HepG2 (cell line): ENCODE data around the gene STIP1. TPM values are rescaled to one million over a fixed set of nuclear protein-coding genes. Genes with fewer than 3 reads are reported as not detected.

Source experiments
- ELF4 ChIP-seq: sonication (generic); formaldehyde crosslinking; IDR thresholded peaks from 2 replicates; pipeline ENCODE4 v1.5.0; 2020; ENCODE audit warnings: missing genetic modification reagents, mild to moderate bottlenecking, moderate library complexity, borderline replicate concordance
- FOXK2 ChIP-seq: fragments of 450-650 bp; IDR thresholded peaks from 2 replicates; pipeline ENCODE4 v1.6.1; 2016
- NR2F1 ChIP-seq, 2 experiments: fragments of 450-650 bp in 1 of 2; formaldehyde crosslinking in 1 of 2; IDR thresholded peaks; 2 replicates each; pipeline versions ENCODE4 v1.5.0 to v1.6.1; 2016 to 2020; ENCODE audit warnings: mild to moderate bottlenecking in 1 of 2, missing compliant biosample characterization in 1 of 2, missing genetic modification reagents in 1 of 2, moderate library complexity in 1 of 2
- PHF21A ChIP-seq: sonication (generic); formaldehyde crosslinking; IDR thresholded peaks from 2 replicates; pipeline ENCODE4 v1.5.0; 2020; ENCODE audit warnings: mild to moderate bottlenecking, missing genetic modification reagents
- RNF2 ChIP-seq: fragments of 450-650 bp; conservative IDR thresholded peaks from 2 replicates; pipeline ENCODE4 v1.6.1; 2016; ENCODE audit warnings: low read depth
- SP4 ChIP-seq: sonication (generic); formaldehyde crosslinking; IDR thresholded peaks from 2 replicates; pipeline ENCODE4 v1.8.1; 2023; ENCODE audit warnings: mild to moderate bottlenecking, missing genetic modification reagents
- SRF ChIP-seq: IDR thresholded peaks from 2 replicates; pipeline ENCODE4 v1.6.1; 2011; ENCODE audit warnings: mild to moderate bottlenecking, low read depth, low read length, moderate library complexity
- TBP ChIP-seq: sonication (generic); formaldehyde crosslinking; IDR thresholded peaks from 2 replicates; pipeline ENCODE4 v1.5.0; 2020; ENCODE audit warnings: missing genetic modification reagents
- TCF12 ChIP-seq, 2 experiments: fragments of 450-650 bp in 1 of 2; sonication (generic) in 1 of 2; formaldehyde crosslinking in 1 of 2; IDR thresholded peaks; 2 replicates each; pipeline versions ENCODE4 v1.6.1 to v1.8.0; 2017 to 2022; ENCODE audit warnings: antibody characterized with exemption in 1 of 2, mild to moderate bottlenecking in 1 of 2, missing genetic modification reagents in 1 of 2, moderate library complexity in 1 of 2
- ZBTB1 ChIP-seq: sonication (generic); formaldehyde crosslinking; IDR thresholded peaks from 2 replicates; pipeline ENCODE4 v1.4.0; 2020; ENCODE audit warnings: missing genetic modification reagents, borderline replicate concordance
- ZFP1 ChIP-seq: IDR thresholded peaks from 2 replicates; pipeline ENCODE4 v1.6.1; 2016
- ZFP36 ChIP-seq: fragments of 150-350 bp; IDR thresholded peaks from 2 replicates; pipeline ENCODE4 v1.6.1; 2018; ENCODE audit warnings: borderline replicate concordance, low read length, low read depth; ENCODE audit not compliant: partially characterized antibody
- ZNF841 ChIP-seq: sonication (generic); formaldehyde crosslinking; IDR thresholded peaks from 2 replicates; pipeline ENCODE4 v1.8.1; 2023; ENCODE audit warnings: missing genetic modification reagents, borderline replicate concordance
- ZZZ3 ChIP-seq: sonication (generic); formaldehyde crosslinking; IDR thresholded peaks from 2 replicates; pipeline ENCODE4 v1.4.0; 2020; ENCODE audit warnings: missing genetic modification reagents, mild to moderate bottlenecking, borderline replicate concordance
- polyA plus RNA-seq, 8 experiments: library from polyadenylated mRNA; depleted of rRNA in 3 of 8; stranded (reverse) in 7 of 8; unstranded in 1 of 8; fragments of >200 nt; fragmentation: Illumina TruSeq in 4 of 8; extraction: Trizol in 4 of 8; gene quantifications; 2 replicates each; pipeline versions ENCODE4 v1.2.1 to v1.2.3, GENCODE V29; 2011 to 2016; ENCODE audit warnings: low read depth in 4 of 8, missing spikeins in 1 of 8, mixed read lengths in 1 of 8; ENCODE audit not compliant: insufficient read depth in 1 of 8
- total RNA-seq, 5 experiments: library from RNA; depleted of rRNA; stranded (reverse); fragments of >200 nt; fragmentation: Illumina TruSeq; extraction: Trizol; gene quantifications; 2 replicates each; pipeline ENCODE4 v1.2.3, GENCODE V29; 2016; ENCODE audit warnings: low read depth in 1 of 5
- TF ChIP-seq, protein P1 (sequence below): sonication (generic); formaldehyde crosslinking; IDR thresholded peaks from 2 replicates; pipeline ENCODE4 v1.5.1; 2020; ENCODE audit warnings: missing genetic modification reagents, mild to moderate bottlenecking, borderline replicate concordance
- TF ChIP-seq, protein P2 (sequence below): sonication (generic); formaldehyde crosslinking; IDR thresholded peaks from 2 replicates; pipeline ENCODE4 v1.4.0; 2020; ENCODE audit warnings: mild to moderate bottlenecking, missing genetic modification reagents
- TF ChIP-seq, protein P3 (sequence below): IDR thresholded peaks from 2 replicates; pipeline ENCODE4 v1.6.1; 2016; ENCODE audit warnings: low read depth
- TF ChIP-seq, protein P4 (sequence below): sonication (generic); formaldehyde crosslinking; IDR thresholded peaks from 2 replicates; pipeline ENCODE4 v1.5.0; 2020; ENCODE audit warnings: missing genetic modification reagents

STIP1 gene
- total and polyA plus RNA-seq, 2 of the 13 experiments (the other 11 are each of a cell fraction or from before 2014, with no cell fraction given), result 81.1 to 217 TPM

DNA sequence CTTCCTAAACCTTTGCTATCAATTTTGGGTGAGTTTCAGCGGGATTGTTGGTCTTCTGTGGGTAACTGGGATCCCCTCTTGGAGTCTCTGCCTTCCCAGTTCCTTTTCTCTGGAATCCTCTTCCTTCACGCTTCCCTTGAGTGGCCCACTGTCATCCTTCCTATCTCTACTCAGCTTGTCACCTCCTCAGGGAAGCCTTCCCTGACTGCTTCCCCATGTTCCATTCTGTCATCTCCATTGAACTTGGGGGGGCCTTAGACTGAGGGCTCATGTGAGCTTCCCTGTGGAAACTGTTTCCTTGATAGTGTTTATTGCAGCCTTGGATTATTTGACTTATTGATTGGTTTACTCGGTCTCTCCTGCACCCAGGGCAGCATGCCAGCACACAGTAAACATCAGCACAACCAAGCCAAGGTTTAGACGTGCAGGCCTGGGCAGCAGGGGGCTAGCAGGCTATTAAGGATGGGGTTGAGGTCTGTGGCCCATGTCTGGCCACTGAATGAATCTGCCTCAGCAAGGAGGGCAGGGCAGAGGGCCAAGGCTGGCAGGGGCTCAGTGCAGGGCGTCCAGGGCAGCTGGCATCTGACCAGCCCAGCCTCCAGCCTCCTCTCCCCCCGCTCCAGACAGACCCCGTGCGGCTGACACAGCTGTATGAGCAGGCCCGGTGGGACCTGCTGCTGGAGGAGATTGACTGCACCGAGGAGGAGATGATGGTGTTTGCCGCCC is 32.8 kb downstream of the STIP1 start (continued):
- TF ChIP-seq NR2F1 (CRISPR knock-in tag; IDR thresholded peaks at IDR 0.05) (no peak), ZFP1 (CRISPR knock-in tag) (no peak), ELF4 (no peak), SP4 (CRISPR knock-in tag) (no peak), SRF (no peak), ZNF841 (CRISPR knock-in tag) (no peak), ZFP36 (peak; percentile 90), ZBTB1 (CRISPR knock-in tag) (no peak), FOXK2 (no peak), TBP (CRISPR knock-in tag) (no peak), RNF2 (no peak), TCF12 (IDR thresholded peaks at IDR 0.05) (no peak), TCF12 (CRISPR knock-in tag; IDR thresholded peaks at IDR 0.05) (no peak), PHF21A (CRISPR knock-in tag) (no peak), ZZZ3 (CRISPR knock-in tag) (no peak)
- TF ChIP-seq, protein P1, sequence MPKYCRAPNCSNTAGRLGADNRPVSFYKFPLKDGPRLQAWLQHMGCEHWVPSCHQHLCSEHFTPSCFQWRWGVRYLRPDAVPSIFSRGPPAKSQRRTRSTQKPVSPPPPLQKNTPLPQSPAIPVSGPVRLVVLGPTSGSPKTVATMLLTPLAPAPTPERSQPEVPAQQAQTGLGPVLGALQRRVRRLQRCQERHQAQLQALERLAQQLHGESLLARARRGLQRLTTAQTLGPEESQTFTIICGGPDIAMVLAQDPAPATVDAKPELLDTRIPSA (CRISPR knock-in tag), result no peak
- TF ChIP-seq, protein P2, sequence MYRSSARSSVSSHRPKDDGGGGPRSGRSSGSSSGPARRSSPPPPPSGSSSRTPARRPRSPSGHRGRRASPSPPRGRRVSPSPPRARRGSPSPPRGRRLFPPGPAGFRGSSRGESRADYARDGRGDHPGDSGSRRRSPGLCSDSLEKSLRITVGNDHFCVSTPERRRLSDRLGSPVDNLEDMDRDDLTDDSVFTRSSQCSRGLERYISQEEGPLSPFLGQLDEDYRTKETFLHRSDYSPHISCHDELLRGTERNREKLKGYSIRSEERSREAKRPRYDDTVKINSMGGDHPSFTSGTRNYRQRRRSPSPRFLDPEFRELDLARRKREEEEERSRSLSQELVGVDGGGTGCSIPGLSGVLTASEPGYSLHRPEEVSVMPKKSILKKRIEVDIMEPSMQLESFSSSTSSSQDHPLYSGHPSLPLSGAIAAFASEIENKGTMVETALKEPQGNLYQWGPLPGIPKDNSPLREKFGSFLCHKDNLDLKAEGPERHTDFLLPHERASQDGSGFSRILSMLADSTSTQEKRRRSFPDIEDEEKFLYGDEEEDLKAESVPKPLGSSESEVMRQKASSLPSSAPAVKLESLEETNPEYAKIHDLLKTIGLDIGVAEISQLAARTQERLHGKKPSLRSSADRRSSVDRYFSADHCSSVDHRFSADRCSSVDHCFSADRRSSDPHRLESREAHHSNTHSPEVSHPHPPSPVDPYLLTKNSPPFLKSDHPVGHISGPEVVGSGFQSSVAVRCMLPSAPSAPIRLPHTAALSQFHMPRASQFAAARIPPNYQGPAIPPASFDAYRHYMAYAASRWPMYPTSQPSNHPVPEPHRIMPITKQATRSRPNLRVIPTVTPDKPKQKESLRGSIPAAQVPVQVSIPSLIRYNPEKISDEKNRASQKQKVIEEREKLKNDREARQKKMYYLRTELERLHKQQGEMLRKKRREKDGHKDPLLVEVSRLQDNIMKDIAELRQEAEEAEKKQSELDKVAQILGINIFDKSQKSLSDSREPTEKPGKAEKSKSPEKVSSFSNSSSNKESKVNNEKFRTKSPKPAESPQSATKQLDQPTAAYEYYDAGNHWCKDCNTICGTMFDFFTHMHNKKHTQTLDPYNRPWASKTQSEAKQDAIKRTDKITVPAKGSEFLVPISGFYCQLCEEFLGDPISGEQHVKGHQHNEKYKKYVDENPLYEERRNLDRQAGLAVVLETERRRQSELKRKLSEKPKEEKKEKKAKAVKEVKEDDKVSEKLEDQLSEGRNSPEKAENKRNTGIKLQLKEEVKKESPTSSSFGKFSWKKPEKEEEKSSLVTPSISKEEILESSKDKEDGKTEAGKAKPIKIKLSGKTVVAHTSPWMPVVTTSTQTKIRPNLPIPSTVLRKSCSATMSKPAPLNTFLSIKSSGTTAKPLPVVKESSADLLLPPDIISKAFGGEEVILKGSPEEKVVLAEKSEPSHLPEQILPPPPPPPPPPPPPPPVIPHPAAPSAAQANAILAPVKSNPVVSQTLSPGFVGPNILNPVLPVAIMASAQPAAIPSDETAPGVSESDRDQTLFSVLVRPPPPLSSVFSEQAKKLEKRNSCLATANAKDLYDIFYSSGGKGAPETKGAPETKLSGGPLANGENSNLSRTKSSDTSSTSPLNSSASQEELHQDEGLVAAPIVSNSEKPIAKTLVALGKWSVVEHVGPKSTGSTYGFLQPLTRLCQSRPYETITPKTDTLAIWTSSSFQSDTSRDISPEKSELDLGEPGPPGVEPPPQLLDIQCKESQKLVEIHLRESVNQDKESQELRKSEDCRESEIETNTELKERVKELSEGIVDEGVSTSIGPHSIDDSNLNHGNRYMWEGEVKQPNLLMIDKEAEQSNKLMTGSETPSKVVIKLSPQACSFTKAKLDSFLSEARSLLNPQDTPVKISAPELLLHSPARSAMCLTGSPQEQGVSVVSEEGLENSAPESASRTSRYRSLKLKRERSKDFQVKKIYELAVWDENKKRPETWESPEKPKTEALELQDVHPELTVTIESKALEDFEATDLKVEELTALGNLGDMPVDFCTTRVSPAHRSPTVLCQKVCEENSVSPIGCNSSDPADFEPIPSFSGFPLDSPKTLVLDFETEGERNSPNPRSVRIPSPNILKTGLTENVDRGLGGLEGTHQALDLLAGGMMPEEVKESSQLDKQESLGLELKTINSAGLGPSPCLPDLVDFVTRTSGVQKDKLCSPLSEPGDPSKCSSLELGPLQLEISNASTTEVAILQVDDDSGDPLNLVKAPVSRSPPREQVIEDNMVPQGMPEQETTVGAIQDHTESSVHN (CRISPR knock-in tag), result no peak
- TF ChIP-seq, protein P3, sequence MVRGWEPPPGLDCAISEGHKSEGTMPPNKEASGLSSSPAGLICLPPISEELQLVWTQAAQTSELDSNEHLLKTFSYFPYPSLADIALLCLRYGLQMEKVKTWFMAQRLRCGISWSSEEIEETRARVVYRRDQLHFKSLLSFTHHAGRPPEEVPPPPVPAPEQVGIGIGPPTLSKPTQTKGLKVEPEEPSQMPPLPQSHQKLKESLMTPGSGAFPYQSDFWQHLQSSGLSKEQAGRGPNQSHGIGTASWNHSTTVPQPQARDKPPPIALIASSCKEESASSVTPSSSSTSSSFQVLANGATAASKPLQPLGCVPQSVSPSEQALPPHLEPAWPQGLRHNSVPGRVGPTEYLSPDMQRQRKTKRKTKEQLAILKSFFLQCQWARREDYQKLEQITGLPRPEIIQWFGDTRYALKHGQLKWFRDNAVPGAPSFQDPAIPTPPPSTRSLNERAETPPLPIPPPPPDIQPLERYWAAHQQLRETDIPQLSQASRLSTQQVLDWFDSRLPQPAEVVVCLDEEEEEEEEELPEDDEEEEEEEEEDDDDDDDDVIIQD (CRISPR knock-in tag), result no peak
- TF ChIP-seq, protein P4, sequence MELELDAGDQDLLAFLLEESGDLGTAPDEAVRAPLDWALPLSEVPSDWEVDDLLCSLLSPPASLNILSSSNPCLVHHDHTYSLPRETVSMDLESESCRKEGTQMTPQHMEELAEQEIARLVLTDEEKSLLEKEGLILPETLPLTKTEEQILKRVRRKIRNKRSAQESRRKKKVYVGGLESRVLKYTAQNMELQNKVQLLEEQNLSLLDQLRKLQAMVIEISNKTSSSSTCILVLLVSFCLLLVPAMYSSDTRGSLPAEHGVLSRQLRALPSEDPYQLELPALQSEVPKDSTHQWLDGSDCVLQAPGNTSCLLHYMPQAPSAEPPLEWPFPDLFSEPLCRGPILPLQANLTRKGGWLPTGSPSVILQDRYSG (CRISPR knock-in tag), result no peak
